Cardiac ventricle fibroblast (primary cell): ENCODE data around the gene C18orf54. TPM values are rescaled to one million over a fixed set of nuclear protein-coding genes. Genes with fewer than 3 reads are reported as not detected.

ENCODE experiments used
- total RNA-seq: library from RNA; depleted of rRNA; stranded (reverse); fragments of >200 nt; gene quantifications from 2 replicates; pipeline ENCODE4 v1.2.3, GENCODE V29; 2015

Gene C18orf54
- total RNA-seq: 1.9 and 2.2 TPM in 2 replicates

DNA sequence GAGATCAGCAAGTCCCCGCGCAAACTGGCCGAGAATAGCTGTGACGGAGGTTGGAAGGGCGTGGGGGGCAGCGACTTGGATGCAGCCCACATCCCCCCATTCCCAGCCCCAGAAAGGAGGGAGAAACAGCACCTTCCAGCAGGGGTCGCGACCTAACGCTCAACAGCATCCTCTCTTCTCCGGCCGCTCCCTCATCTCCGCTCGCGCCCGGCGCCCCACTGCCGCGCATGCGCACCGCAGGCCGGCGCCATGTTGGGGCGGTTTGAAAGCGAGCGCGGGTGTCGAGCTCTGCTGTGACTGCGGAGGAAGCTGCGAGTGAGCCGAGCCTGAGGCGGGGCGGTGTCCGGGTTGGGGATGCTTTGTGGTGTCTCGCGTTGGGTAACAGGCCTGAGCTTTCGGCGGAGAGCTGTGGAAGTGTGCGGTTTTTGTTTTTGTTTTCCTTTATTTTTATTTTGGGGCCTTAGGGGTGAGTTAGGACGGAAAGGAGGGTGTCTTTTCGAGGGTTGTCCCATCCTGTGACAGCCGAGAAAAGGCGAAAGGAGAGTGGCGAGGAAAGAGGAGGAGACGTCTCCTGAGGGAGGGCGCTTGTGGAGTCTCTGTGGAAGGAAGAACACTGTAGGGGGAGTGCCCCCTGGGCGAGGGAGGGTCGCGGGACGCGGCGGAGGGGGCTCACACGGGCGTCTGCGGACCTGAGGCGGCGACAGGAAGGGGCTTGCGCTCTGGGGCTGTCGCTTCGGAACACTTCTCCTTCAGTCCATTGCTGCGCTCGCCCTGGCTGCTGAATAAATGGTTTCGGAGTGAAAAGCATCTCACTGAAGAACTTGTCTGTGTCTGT is at the start of gene C18orf54, which contains the start of gene STARD6:
Gene C18orf54, plus strand, starts transcription at position 247 of the 835 bp plus-strand sequence. CDS start 2,667 bp downstream, outside the sequence.
Gene STARD6, minus strand, starts transcription at position 199 of the 835 bp plus-strand sequence. CDS start 3,285 bp downstream, outside the sequence.

Other genes starting within 250 kb of the C18orf54 start
- 24.6 and 25.0 TPM in 2 replicates for gene MBD2, start 133.2 kb upstream of the C18orf54 start, total RNA-seq
- 13.4 and 25.1 TPM in 2 replicates for gene POLI, start 88.4 kb upstream of the C18orf54 start, total RNA-seq
- not detected in 2 replicates for gene STARD6, start within 50 bp of the C18orf54 start, total RNA-seq
- not detected in 2 replicates for gene DYNAP, start 233.3 kb downstream of the C18orf54 start, total RNA-seq